ENCODE results near the gene FADS1. TPM values are rescaled to one million over a fixed set of nuclear protein-coding genes. Genes with fewer than 3 reads are reported as not detected.

FADS1 gene
- total and polyA plus RNA-seq, 2 experiments from 2014 or later, result 74.9 to 119 TPM

DNA sequence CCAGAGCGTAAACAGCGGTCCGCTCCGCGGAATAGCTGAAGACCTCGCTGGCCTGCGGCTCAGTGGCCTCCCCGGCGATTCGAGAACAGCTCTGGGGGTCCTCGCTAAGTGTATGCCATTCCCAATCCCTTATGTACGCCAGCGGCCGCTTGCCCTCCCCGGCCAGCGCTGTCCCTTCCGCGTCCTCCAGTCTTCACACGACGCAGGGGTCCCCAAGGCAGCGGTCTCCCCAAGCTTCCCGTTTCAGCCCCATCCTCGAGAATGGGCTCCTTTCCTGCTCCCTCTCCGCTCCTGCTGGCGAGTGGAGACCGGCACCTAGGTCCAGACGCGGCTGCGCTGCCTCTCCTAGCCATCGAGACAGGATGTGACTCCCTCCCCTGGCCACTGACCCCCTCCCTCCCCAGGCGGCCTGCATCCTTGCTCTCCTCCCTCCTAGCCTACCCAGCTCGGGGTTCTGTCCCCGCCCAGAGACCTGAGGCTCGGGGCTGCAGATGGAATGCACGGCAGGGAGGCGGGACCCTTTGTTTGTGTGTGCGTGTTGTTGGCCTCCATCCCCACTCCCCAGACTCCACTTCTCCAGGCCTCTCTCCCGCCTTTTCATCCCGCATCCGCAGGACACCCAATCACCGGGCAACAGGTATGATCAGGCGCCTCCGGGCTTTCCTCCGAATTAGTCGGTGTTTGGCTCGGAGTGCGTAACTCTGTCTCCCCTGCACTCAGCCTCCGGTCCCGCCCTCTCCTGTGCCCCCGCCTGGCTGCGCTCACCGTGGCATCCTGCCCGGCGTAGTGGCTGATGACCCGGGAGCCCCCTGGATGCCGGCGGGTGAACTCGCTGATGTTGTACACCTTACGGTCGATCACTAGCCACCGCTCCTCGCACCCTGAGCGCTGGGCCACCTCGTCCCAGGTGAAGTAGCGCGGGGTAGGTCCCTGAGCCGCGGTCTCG lies 740 bp downstream of the FADS1 start (continued):
- TF ChIP-seq, protein P1, sequence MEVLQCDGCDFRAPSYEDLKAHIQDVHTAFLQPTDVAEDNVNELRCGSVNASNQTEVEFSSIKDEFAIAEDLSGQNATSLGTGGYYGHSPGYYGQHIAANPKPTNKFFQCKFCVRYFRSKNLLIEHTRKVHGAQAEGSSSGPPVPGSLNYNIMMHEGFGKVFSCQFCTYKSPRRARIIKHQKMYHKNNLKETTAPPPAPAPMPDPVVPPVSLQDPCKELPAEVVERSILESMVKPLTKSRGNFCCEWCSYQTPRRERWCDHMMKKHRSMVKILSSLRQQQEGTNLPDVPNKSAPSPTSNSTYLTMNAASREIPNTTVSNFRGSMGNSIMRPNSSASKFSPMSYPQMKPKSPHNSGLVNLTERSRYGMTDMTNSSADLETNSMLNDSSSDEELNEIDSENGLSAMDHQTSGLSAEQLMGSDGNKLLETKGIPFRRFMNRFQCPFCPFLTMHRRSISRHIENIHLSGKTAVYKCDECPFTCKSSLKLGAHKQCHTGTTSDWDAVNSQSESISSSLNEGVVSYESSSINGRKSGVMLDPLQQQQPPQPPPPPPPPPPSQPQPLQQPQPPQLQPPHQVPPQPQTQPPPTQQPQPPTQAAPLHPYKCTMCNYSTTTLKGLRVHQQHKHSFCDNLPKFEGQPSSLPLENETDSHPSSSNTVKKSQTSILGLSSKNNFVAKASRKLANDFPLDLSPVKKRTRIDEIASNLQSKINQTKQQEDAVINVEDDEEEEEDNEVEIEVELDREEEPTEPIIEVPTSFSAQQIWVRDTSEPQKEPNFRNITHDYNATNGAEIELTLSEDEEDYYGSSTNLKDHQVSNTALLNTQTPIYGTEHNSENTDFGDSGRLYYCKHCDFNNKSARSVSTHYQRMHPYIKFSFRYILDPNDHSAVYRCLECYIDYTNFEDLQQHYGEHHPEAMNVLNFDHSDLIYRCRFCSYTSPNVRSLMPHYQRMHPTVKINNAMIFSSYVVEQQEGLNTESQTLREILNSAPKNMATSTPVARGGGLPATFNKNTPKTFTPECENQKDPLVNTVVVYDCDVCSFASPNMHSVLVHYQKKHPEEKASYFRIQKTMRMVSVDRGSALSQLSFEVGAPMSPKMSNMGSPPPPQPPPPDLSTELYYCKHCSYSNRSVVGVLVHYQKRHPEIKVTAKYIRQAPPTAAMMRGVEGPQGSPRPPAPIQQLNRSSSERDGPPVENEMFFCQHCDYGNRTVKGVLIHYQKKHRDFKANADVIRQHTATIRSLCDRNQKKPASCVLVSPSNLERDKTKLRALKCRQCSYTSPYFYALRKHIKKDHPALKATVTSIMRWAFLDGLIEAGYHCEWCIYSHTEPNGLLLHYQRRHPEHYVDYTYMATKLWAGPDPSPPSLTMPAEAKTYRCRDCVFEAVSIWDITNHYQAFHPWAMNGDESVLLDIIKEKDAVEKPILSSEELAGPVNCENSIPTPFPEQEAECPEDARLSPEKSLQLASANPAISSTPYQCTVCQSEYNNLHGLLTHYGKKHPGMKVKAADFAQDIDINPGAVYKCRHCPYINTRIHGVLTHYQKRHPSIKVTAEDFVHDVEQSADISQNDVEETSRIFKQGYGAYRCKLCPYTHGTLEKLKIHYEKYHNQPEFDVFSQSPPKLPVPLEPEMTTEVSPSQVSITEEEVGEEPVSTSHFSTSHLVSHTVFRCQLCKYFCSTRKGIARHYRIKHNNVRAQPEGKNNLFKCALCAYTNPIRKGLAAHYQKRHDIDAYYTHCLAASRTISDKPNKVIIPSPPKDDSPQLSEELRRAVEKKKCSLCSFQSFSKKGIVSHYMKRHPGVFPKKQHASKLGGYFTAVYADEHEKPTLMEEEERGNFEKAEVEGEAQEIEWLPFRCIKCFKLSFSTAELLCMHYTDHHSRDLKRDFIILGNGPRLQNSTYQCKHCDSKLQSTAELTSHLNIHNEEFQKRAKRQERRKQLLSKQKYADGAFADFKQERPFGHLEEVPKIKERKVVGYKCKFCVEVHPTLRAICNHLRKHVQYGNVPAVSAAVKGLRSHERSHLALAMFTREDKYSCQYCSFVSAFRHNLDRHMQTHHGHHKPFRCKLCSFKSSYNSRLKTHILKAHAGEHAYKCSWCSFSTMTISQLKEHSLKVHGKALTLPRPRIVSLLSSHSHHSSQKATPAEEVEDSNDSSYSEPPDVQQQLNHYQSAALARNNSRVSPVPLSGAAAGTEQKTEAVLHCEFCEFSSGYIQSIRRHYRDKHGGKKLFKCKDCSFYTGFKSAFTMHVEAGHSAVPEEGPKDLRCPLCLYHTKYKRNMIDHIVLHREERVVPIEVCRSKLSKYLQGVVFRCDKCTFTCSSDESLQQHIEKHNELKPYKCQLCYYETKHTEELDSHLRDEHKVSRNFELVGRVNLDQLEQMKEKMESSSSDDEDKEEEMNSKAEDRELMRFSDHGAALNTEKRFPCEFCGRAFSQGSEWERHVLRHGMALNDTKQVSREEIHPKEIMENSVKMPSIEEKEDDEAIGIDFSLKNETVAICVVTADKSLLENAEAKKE (CRISPR knock-in tag; IDR thresholded peaks at IDR 0.05), result no peak
- TF ChIP-seq STAT1 (IDR thresholded peaks at IDR 0.05; ENCODE audit: unreplicated experiment) (no peak), ZNF331 (CRISPR knock-in tag; IDR thresholded peaks at IDR 0.05; ENCODE audit: low read depth) (no peak), POLR2AphosphoS5 (IDR thresholded peaks at IDR 0.05; ENCODE audit: low read depth) (peak; percentile 61), JUNB (IDR thresholded peaks at IDR 0.05; ENCODE audit: unreplicated experiment) (no peak)
- TF ChIP-seq, protein P2, sequence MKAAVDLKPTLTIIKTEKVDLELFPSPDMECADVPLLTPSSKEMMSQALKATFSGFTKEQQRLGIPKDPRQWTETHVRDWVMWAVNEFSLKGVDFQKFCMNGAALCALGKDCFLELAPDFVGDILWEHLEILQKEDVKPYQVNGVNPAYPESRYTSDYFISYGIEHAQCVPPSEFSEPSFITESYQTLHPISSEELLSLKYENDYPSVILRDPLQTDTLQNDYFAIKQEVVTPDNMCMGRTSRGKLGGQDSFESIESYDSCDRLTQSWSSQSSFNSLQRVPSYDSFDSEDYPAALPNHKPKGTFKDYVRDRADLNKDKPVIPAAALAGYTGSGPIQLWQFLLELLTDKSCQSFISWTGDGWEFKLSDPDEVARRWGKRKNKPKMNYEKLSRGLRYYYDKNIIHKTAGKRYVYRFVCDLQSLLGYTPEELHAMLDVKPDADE (IDR thresholded peaks at IDR 0.05), result peak; percentile 35; the same call in 1 of the 2 replicates
